MM.1S (cell line): ENCODE measurements around the gene CFAP46.

ENCODE experiments used
- CTCF ChIP-seq: fragments of 300-600 bp; sonication (generic); IDR thresholded peaks from 2 replicates; pipeline ENCODE4 v1.5.1; 2016; ENCODE audit warnings: antibody characterized with exemption, low read length, mixed read lengths
- EZH2 ChIP-seq: fragments of 300-600 bp; sonication (generic); optimal IDR thresholded peaks from 2 replicates; pipeline ENCODE3; 2017; ENCODE audit warnings: low read depth, mild to moderate bottlenecking, antibody characterized with exemption, low read length, mixed read lengths

GRCh38 chr10:132910186-132910880, 32.0 kb downstream of the CFAP46 start:
- no peak for TF ChIP-seq CTCF
- TF ChIP-seq EZH2, result no peak
